IMR-90 (cell line): ENCODE data around the gene SLC9A6.

ENCODE experiments used
- CEBPB ChIP-seq: IDR thresholded peaks from 2 replicates; pipeline ENCODE4 v1.6.1; 2012; ENCODE audit warnings: low read depth, low read length, improper control_type of control experiment
- CTCF ChIP-seq: conservative IDR thresholded peaks from 2 replicates; pipeline ENCODE4 v1.5.1; 2012; ENCODE audit warnings: mild to moderate bottlenecking, low read depth, low read length, improper control_type of control experiment
- ELK1 ChIP-seq: fragments of 150-350 bp; IDR thresholded peaks from 2 replicates; pipeline ENCODE4 v1.6.1; 2016; ENCODE audit warnings: low read depth, mild to moderate bottlenecking, low read length, moderate library complexity, borderline replicate concordance
- MAFK ChIP-seq: IDR thresholded peaks from 2 replicates; pipeline ENCODE4 v1.6.1; 2012; ENCODE audit warnings: low read depth, low read length, improper control_type of control experiment
- MAZ ChIP-seq: IDR thresholded peaks from 2 replicates; pipeline ENCODE4 v1.6.1; 2012; ENCODE audit warnings: low read depth, mild to moderate bottlenecking, low read length, improper control_type of control experiment, moderate library complexity, borderline replicate concordance
- MXI1 ChIP-seq: IDR thresholded peaks from 2 replicates; pipeline ENCODE4 v1.6.1; 2012; ENCODE audit warnings: low read depth, mild to moderate bottlenecking, low read length, moderate library complexity, borderline replicate concordance
- POLR2A ChIP-seq: IDR thresholded peaks from 2 replicates; pipeline ENCODE4 v1.6.1; 2012; ENCODE audit warnings: mild to moderate bottlenecking, low read depth, low read length
- RAD21 ChIP-seq: IDR thresholded peaks from 2 replicates; pipeline ENCODE4 v1.6.1; 2012; ENCODE audit warnings: low read length, improper control_type of control experiment
- RCOR1 ChIP-seq: IDR thresholded peaks from 2 replicates; pipeline ENCODE4 v1.6.1; 2012; ENCODE audit warnings: mild to moderate bottlenecking, low read length, improper control_type of control experiment; ENCODE audit not compliant: insufficient replicate concordance
- RFX5 ChIP-seq: IDR thresholded peaks from 2 replicates; pipeline ENCODE4 v1.8.0; 2012; ENCODE audit warnings: low read depth, mild to moderate bottlenecking, low read length, moderate library complexity
- SMC3 ChIP-seq: fragments of 150-350 bp; IDR thresholded peaks from 2 replicates; pipeline ENCODE4 v1.6.1; 2016; ENCODE audit warnings: low read depth, mild to moderate bottlenecking, antibody characterized with exemption, low read length, moderate library complexity
- USF2 ChIP-seq: fragments of 150-350 bp; IDR thresholded peaks from 2 replicates; pipeline ENCODE4 v1.6.1; 2017; ENCODE audit warnings: mild to moderate bottlenecking, antibody characterized with exemption, low read length, low read depth

- TF ChIP-seq CTCF (no peak), MAFK (no peak), CEBPB (no peak), USF2 (no peak), RFX5 (no peak), POLR2A (no peak), MXI1 (no peak), MAZ (no peak), SMC3 (no peak), RAD21 (no peak), ELK1 (no peak), RCOR1 (no peak)
These were observed 49.4 kb downstream of the SLC9A6 start for GRCh38 chrX:136034668-136035067.
